Astrocyte (in vitro differentiated cells and primary cell): Measurements from ENCODE around the gene TMEM127. TPM values are rescaled to one million over a fixed set of nuclear protein-coding genes. Genes with fewer than 3 reads are reported as not detected.
A peak's percentile ranks its signal among the peaks of the same experiment; 100 is the strongest.
"Not testable (repeated sequence)": the region's sequence is repeated elsewhere in the genome, so short reads cannot be mapped to it uniquely, and the experiment has no call there.

Experiments used
- DNase-seq: peaks from one replicate; pipeline ENCODE4 v3.0.0-alpha.2; 2010; ENCODE audit warnings: low read depth
- FAIRE-seq: peaks from 2 replicates; lab custom pipeline; 2011; peaks lifted over from hg19 to GRCh38; lab: Jason Lieb, UNC
- H2AFZ ChIP-seq: 2 replicates; pipeline ENCODE4 v1.6.0; 2012; ENCODE audit warnings: low read depth, low read length, inconsistent platforms
- H3K27ac ChIP-seq: 2 replicates; pipeline ENCODE4 v1.5.1; 2011; ENCODE audit warnings: low read depth, low read length, inconsistent platforms
- H3K27me3 ChIP-seq: 2 replicates; pipeline ENCODE4 v1.6.0; 2011; ENCODE audit warnings: low read length, inconsistent platforms; ENCODE audit not compliant: insufficient read depth
- H3K36me3 ChIP-seq: 2 replicates; pipeline ENCODE4 v1.5.1; 2011; ENCODE audit warnings: low read length, inconsistent platforms; ENCODE audit not compliant: insufficient read depth
- H3K4me1 ChIP-seq: 2 replicates; pipeline ENCODE4 v1.5.1; 2011; ENCODE audit warnings: low read length, inconsistent platforms; ENCODE audit not compliant: insufficient read depth
- H3K4me2 ChIP-seq: 2 replicates; pipeline ENCODE4 v1.6.0; 2012; ENCODE audit warnings: low read length, inconsistent platforms
- H3K4me3 ChIP-seq: 2 replicates; pipeline ENCODE4 v1.5.1; 2011; ENCODE audit warnings: low read depth, mild to moderate bottlenecking, low read length, inconsistent platforms; ENCODE audit not compliant: insufficient read depth
- H3K79me2 ChIP-seq: 2 replicates; pipeline ENCODE4 v1.6.0; 2012; ENCODE audit warnings: mild to moderate bottlenecking, low read length, inconsistent platforms; ENCODE audit not compliant: insufficient read depth
- H3K9ac ChIP-seq: 2 replicates; pipeline ENCODE4 v1.6.0; 2012; ENCODE audit warnings: mild to moderate bottlenecking, low read length, inconsistent platforms
- H3K9me3 ChIP-seq: 2 replicates; pipeline ENCODE4 v1.5.1; 2012; ENCODE audit warnings: low read depth, mild to moderate bottlenecking, low read length, inconsistent platforms; ENCODE audit not compliant: insufficient read depth
- H4K20me1 ChIP-seq: 2 replicates; pipeline ENCODE4 v1.6.0; 2012; ENCODE audit warnings: low read length, inconsistent platforms; ENCODE audit not compliant: insufficient read depth
- H3K27ac Mint-ChIP-seq: one replicate; pipeline ENCODE4 v1.8.0; 2021; ENCODE audit warnings: mild to moderate bottlenecking, mixed read lengths; ENCODE audit not compliant: unreplicated experiment
- H3K27me3 Mint-ChIP-seq: one replicate; pipeline ENCODE4 v1.8.0; 2021; ENCODE audit warnings: low read depth, mixed read lengths; ENCODE audit not compliant: unreplicated experiment
- H3K36me3 Mint-ChIP-seq: one replicate; pipeline ENCODE4 v1.8.0; 2021; ENCODE audit warnings: low read depth, mixed read lengths; ENCODE audit not compliant: unreplicated experiment
- H3K4me1 Mint-ChIP-seq: one replicate; pipeline ENCODE4 v1.8.0; 2021; ENCODE audit warnings: low read depth, mixed read lengths; ENCODE audit not compliant: unreplicated experiment
- H3K4me3 Mint-ChIP-seq: one replicate; pipeline ENCODE4 v1.8.0; 2021; ENCODE audit warnings: mild to moderate bottlenecking, moderate library complexity, mixed read lengths; ENCODE audit not compliant: unreplicated experiment
- H3K9me3 Mint-ChIP-seq: one replicate; pipeline ENCODE4 v1.8.0; 2021; ENCODE audit warnings: mild to moderate bottlenecking, mixed read lengths; ENCODE audit not compliant: unreplicated experiment
- CTCF ChIP-seq: IDR thresholded peaks from 2 replicates; pipeline ENCODE4 v1.5.1; 2011; ENCODE audit warnings: low read depth, mild to moderate bottlenecking, inconsistent platforms, low read length, moderate library complexity; ENCODE audit not compliant: insufficient read depth
- EZH2 ChIP-seq: IDR thresholded peaks from 2 replicates; pipeline ENCODE4 v1.6.1; 2012; ENCODE audit warnings: mild to moderate bottlenecking, low read length, inconsistent platforms; ENCODE audit not compliant: insufficient read depth
- total RNA-seq: library from RNA; stranded (reverse); gene quantifications from 2 replicates; pipeline ENCODE4 v1.2.1, GENCODE V29; 2021

TMEM127 gene
- total RNA-seq, 1 donor from 2014 or later = 41.7 TPM

GRCh38 chr2:96304606-96305005 lies 38.8 kb upstream of the TMEM127 start:
- Mint-ChIP-seq H3K36me3 (peaks cover 4% of the 10 kb centered on the region), H3K4me1 (peaks cover 16% of the 10 kb centered on the region), H3K27me3 (no peaks in the 10 kb centered on the region), H3K4me3 (peak overlapping the region; percentile 99), H3K9me3 (no peaks in the 10 kb centered on the region), H3K27ac (no peak overlapping the region)
- H2AFZ ChIP-seq = no peak overlapping the region
- H3K36me3 ChIP-seq = peaks cover 29% of the 10 kb centered on the region
- H3K79me2 ChIP-seq = peaks cover 46% of the 10 kb centered on the region
- peaks cover 12% of the 10 kb centered on the region for H3K4me1 ChIP-seq
- H3K9me3 ChIP-seq = no peaks in the 10 kb centered on the region
- DNase-seq (no peak), FAIRE-seq (no peak)
- peak overlapping the region; percentile 96 for H3K9ac ChIP-seq
- H3K27ac ChIP-seq = no peak overlapping the region
- TF ChIP-seq EZH2 (no peak), CTCF (no peak)
- peak overlapping the region; percentile 98 for H3K4me2 ChIP-seq
- no peaks in the 10 kb centered on the region for H3K27me3 ChIP-seq
- H3K4me3 ChIP-seq = peak overlapping the region; percentile 99
- H4K20me1 ChIP-seq = peaks cover 27% of the 10 kb centered on the region

- Histone ChIP-seq H3K27me3 (no peaks in the 10 kb centered on the region), H3K79me2 (peaks cover 46% of the 10 kb centered on the region), H2AFZ (no peak overlapping the region), H3K4me3 (no peak overlapping the region), H3K27ac (no peak overlapping the region), H3K9ac (no peak overlapping the region), H3K9me3 (no peaks in the 10 kb centered on the region), H4K20me1 (peaks cover 33% of the 10 kb centered on the region), H3K36me3 (peaks cover 56% of the 10 kb centered on the region), H3K4me1 (peaks cover 12% of the 10 kb centered on the region), H3K4me2 (no peak overlapping the region)
- Mint-ChIP-seq H3K9me3 (no peaks in the 10 kb centered on the region), H3K36me3 (peaks cover 4% of the 10 kb centered on the region), H3K27ac (no peak overlapping the region), H3K4me3 (no peak overlapping the region), H3K27me3 (no peaks in the 10 kb centered on the region), H3K4me1 (peaks cover 16% of the 10 kb centered on the region)
- DNase-seq (no peak), FAIRE-seq (no peak)
- TF ChIP-seq EZH2 (no peak), CTCF (no peak)
Observed at GRCh38 chr2:96301865-96302264, 36.1 kb upstream of the TMEM127 start.

GRCh38 chr2:96296925-96297324 lies 31.1 kb upstream of the TMEM127 start:
- Mint-ChIP-seq H3K27ac (no peak overlapping the region), H3K9me3 (no peaks in the 10 kb centered on the region), H3K27me3 (no peaks in the 10 kb centered on the region), H3K4me3 (no peak overlapping the region), H3K36me3 (peaks cover 6% of the 10 kb centered on the region), H3K4me1 (no peaks in the 10 kb centered on the region)
- Histone ChIP-seq H3K9me3 (no peaks in the 10 kb centered on the region), H3K4me3 (no peak overlapping the region), H3K36me3 (peaks cover 77% of the 10 kb centered on the region), H3K4me1 (no peaks in the 10 kb centered on the region), H3K27ac (no peak overlapping the region), H3K4me2 (no peak overlapping the region), H3K27me3 (no peaks in the 10 kb centered on the region), H2AFZ (no peak overlapping the region), H3K79me2 (peaks cover 12% of the 10 kb centered on the region), H4K20me1 (peaks cover 27% of the 10 kb centered on the region), H3K9ac (no peak overlapping the region)
- TF ChIP-seq EZH2 (no peak), CTCF (no peak)
- FAIRE-seq = no peak
- no peak for DNase-seq

- H3K9ac ChIP-seq, H3K9me3 ChIP-seq, H3K27ac Mint-ChIP-seq, H2AFZ ChIP-seq, H3K27ac ChIP-seq, H3K4me2 ChIP-seq, H3K27me3 Mint-ChIP-seq, H3K79me2 ChIP-seq, H3K4me3 Mint-ChIP-seq, H3K4me1 Mint-ChIP-seq, DNase-seq, H3K27me3 ChIP-seq, FAIRE-seq, H3K4me1 ChIP-seq, H3K4me3 ChIP-seq, H3K9me3 Mint-ChIP-seq: not testable (repeated sequence)
- Histone ChIP-seq H4K20me1 (peaks cover 14% of the 10 kb centered on the region), H3K36me3 (peaks cover 86% of the 10 kb centered on the region)
- peaks cover 14% of the 10 kb centered on the region for H3K36me3 Mint-ChIP-seq
Observed at GRCh38 chr2:96294271-96294670, 28.5 kb upstream of the TMEM127 start.
